Measurements from ENCODE around the gene C2orf69. TPM values are rescaled to one million over a fixed set of nuclear protein-coding genes. Genes with fewer than 3 reads are reported as not detected.

C2orf69 gene
- total RNA-seq, 1 experiment from 2014 or later, result 21.6 TPM

DNA sequence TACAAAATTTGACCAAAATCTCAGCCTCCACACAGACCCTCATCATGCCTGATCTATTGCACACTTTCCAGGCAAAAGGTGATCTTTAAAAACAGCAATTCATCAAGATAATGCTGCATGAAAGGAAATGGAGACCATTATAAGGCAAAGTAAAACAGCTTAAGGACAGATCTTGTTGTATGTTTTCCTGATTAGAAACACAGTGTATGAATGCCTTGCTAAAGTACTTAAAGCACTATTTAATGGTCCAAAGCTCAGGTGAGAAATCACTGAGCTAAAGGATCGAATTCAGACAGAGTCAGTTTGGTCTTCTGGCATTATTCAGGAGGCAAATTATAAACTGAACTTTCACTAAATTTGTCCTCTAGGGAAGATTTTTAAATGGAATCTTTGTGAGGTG lies 41.4 kb upstream of the C2orf69 start:
- CTCF ChIA-PET, result interaction anchor here (1.3 kb wide), 1 partner anchor 9 kb away, joined by 5 read pairs; no protein-coding TSS in a partner anchor
- DNase-seq (ENCODE audit: low read depth, low spot score) (no peak), ATAC-seq (no peak)
- TF ChIP-seq, protein P1, sequence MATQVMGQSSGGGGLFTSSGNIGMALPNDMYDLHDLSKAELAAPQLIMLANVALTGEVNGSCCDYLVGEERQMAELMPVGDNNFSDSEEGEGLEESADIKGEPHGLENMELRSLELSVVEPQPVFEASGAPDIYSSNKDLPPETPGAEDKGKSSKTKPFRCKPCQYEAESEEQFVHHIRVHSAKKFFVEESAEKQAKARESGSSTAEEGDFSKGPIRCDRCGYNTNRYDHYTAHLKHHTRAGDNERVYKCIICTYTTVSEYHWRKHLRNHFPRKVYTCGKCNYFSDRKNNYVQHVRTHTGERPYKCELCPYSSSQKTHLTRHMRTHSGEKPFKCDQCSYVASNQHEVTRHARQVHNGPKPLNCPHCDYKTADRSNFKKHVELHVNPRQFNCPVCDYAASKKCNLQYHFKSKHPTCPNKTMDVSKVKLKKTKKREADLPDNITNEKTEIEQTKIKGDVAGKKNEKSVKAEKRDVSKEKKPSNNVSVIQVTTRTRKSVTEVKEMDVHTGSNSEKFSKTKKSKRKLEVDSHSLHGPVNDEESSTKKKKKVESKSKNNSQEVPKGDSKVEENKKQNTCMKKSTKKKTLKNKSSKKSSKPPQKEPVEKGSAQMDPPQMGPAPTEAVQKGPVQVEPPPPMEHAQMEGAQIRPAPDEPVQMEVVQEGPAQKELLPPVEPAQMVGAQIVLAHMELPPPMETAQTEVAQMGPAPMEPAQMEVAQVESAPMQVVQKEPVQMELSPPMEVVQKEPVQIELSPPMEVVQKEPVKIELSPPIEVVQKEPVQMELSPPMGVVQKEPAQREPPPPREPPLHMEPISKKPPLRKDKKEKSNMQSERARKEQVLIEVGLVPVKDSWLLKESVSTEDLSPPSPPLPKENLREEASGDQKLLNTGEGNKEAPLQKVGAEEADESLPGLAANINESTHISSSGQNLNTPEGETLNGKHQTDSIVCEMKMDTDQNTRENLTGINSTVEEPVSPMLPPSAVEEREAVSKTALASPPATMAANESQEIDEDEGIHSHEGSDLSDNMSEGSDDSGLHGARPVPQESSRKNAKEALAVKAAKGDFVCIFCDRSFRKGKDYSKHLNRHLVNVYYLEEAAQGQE (IDR thresholded peaks at IDR 0.05; ENCODE audit: low read depth), result no peak
- TF ChIP-seq POLR2A (IDR thresholded peaks at IDR 0.05; ENCODE audit: borderline replicate concordance, extremely low read depth, insufficient read depth, insufficient read length) (no peak), TCF7L2 (IDR thresholded peaks at IDR 0.05; ENCODE audit: borderline replicate concordance, extremely low read depth, insufficient read depth, insufficient read length) (no peak), ZNF274 (IDR thresholded peaks at IDR 0.05; ENCODE audit: low read depth, low read length) (no peak), CEBPB (IDR thresholded peaks at IDR 0.05; ENCODE audit: low read depth) (no peak), YY1 (IDR thresholded peaks at IDR 0.05; ENCODE audit: extremely low read depth, insufficient replicate concordance, low read depth, low read length) (no peak), JUND (IDR thresholded peaks at IDR 0.05) (no peak), EGR1 (IDR thresholded peaks at IDR 0.05; ENCODE audit: low read depth) (no peak), ZFX (IDR thresholded peaks at IDR 0.05) (no peak), FOSL1 (IDR thresholded peaks at IDR 0.05; ENCODE audit: low read depth) (no peak), POLR2AphosphoS5 (IDR thresholded peaks at IDR 0.05; ENCODE audit: low read depth, low read length) (no peak), CBX3 (IDR thresholded peaks at IDR 0.05; ENCODE audit: low read depth) (no peak), SP1 (IDR thresholded peaks at IDR 0.05; ENCODE audit: low read depth) (no peak)
- TF ChIP-seq, protein P2, sequence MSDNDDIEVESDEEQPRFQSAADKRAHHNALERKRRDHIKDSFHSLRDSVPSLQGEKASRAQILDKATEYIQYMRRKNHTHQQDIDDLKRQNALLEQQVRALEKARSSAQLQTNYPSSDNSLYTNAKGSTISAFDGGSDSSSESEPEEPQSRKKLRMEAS (IDR thresholded peaks at IDR 0.05), result no peak
- TF ChIP-seq, protein P3, sequence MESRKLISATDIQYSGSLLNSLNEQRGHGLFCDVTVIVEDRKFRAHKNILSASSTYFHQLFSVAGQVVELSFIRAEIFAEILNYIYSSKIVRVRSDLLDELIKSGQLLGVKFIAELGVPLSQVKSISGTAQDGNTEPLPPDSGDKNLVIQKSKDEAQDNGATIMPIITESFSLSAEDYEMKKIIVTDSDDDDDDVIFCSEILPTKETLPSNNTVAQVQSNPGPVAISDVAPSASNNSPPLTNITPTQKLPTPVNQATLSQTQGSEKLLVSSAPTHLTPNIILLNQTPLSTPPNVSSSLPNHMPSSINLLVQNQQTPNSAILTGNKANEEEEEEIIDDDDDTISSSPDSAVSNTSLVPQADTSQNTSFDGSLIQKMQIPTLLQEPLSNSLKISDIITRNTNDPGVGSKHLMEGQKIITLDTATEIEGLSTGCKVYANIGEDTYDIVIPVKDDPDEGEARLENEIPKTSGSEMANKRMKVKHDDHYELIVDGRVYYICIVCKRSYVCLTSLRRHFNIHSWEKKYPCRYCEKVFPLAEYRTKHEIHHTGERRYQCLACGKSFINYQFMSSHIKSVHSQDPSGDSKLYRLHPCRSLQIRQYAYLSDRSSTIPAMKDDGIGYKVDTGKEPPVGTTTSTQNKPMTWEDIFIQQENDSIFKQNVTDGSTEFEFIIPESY (IDR thresholded peaks at IDR 0.05; ENCODE audit: extremely low read depth, insufficient replicate concordance, low read length), result no peak
- RAD21 ChIA-PET (ENCODE audit: low non-redundant PET in 1 of 2, low total read pairs in 2 of 2, uncharacterized antibody in 2 of 2, unreplicated experiment in 2 of 2), result no interaction called here
- H3K4me3 ChIP-seq (replicated peaks in 1 of 2; ENCODE audit: low read depth in 1 of 2, low read length in 2 of 2), result no peak overlapping the region
- H3K27me3 ChIP-seq (ENCODE audit: insufficient read depth, low read length), result no peaks in the 10 kb centered on the region
- no peaks in the 10 kb centered on the region for H3K36me3 ChIP-seq (ENCODE audit: control insufficient read depth in 1 of 2, insufficient read depth in 2 of 2, low read length in 2 of 2)
- H3K79me2 ChIP-seq (ENCODE audit: insufficient read depth, low read length), result no peaks in the 10 kb centered on the region
- H2AFZ ChIP-seq (ENCODE audit: low read depth, low read length, poor library complexity, severe bottlenecking), result no peak overlapping the region
- H3K27ac ChIP-seq (ENCODE audit: low read depth, low read length), result no peak overlapping the region
- no peaks in the 10 kb centered on the region for H3K9me2 ChIP-seq (ENCODE audit: insufficient read depth)
- no peak overlapping the region for H3K9ac ChIP-seq (ENCODE audit: low read length)
- H3K4me2 ChIP-seq (ENCODE audit: low read length), result no peak overlapping the region
- H3K9me3 ChIP-seq (ENCODE audit: control insufficient read depth in 1 of 2, insufficient read depth in 1 of 2, low read depth in 1 of 2, low read length in 2 of 2), result peaks cover 6 to 7% of the 10 kb centered on the region in 2 experiments; a peak in 1 of 4 replicates
- H3K4me1 ChIP-seq (ENCODE audit: control insufficient read depth in 1 of 2, insufficient read depth in 2 of 2, low read length in 2 of 2), result no peaks in the 10 kb centered on the region
- POLR2A ChIA-PET, result no interaction called here
- H4K20me1 ChIP-seq (ENCODE audit: insufficient read depth), result no peaks in the 10 kb centered on the region
- BruUV-seq (replicated peaks), result no TSS peak
- intact Hi-C loops (cut with micrococcal nuclease), result loop anchor here (10.0 kb wide), 1 partner anchor 1555 kb away; no protein-coding TSS in a partner anchor

All from HCT116 (cell line).